ENCODE data around the gene TBC1D19. TPM values are rescaled to one million over a fixed set of nuclear protein-coding genes. Genes with fewer than 3 reads are reported as not detected.
A peak's percentile ranks its signal among the peaks of the same experiment; 100 is the strongest.

The TBC1D19 gene
- total RNA-seq, 1 experiment from 2014 or later: 19.1 TPM

DNA sequence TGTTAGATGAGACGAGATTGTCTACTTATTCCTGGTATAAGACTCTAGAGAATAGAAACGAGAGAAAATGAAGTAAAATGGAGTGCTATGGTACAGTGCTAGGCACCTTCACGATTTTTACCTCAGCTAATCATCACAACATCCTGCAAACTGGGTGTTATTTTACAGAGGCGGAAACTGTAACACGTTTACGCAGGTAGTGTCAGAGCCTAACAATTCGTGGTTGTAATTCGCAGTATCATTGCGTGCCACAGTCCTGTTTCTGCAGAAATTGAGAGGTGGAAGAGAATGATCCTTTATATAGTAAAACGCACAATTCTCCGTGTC is 383 bp upstream of the TBC1D19 start:
- POLR2A ChIA-PET: interaction anchor here (1.0 kb wide), 1 partner anchor 15 kb away, joined by 7 read pairs; no protein-coding TSS in a partner anchor
- CTCF ChIA-PET: no interaction called here
- no TSS peak for BruUV-seq (replicated peaks)

DNA sequence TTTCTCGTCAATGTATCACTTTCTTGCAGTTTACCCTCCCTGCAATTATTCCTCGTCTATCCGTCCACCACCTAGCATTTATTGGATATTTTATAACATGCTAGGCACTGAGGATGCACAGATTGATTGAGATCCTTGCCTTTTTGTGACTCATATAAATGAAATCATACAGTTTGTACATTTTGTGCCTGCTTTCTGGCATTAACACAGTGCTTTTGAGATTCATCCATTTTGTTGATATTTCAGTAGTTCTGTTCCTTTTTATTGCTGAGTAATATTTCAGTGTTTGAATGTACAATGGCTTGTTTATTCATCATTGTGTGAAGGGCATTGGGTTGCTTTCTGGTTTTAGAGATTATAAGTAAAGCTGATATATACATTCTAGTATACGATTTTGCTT is 841 bp downstream of the TBC1D19 start:
- Histone ChIP-seq H3K9me3 (no peaks in the 10 kb centered on the region), H3K36me3 (ENCODE audit: control insufficient read depth, insufficient read depth, low read length) (no peaks in the 10 kb centered on the region), H3K27me3 (replicated peaks; ENCODE audit: control insufficient read depth, insufficient read depth, low read length) (no peaks in the 10 kb centered on the region), H3K4me3 (ENCODE audit: low read depth, low read length) (peak overlapping the region; percentile 61), H3K4me1 (no peaks in the 10 kb centered on the region)
- no TSS peak for BruUV-seq (replicated peaks)
- ChIA-PET CTCF (no interaction called here), POLR2A (interaction anchor here (0.6 kb wide), 1 partner anchor 114 kb away, joined by 3 read pairs; no protein-coding TSS in a partner anchor)
- no peaks in the 10 kb centered on the region for H3K27me3 Mint-ChIP-seq (ENCODE audit: insufficient read depth, unreplicated experiment)
- H3K4me3 Mint-ChIP-seq (ENCODE audit: unreplicated experiment): peak overlapping the region; percentile 75
- peaks cover 10% of the 10 kb centered on the region for H3K4me1 Mint-ChIP-seq (ENCODE audit: low read depth, unreplicated experiment)
- H3K36me3 Mint-ChIP-seq (ENCODE audit: insufficient read depth, unreplicated experiment): peaks cover 28% of the 10 kb centered on the region
- H3K27ac Mint-ChIP-seq (ENCODE audit: unreplicated experiment): peak overlapping the region; percentile 73
- DNase-seq: no peak
- TF ChIP-seq, protein P1, sequence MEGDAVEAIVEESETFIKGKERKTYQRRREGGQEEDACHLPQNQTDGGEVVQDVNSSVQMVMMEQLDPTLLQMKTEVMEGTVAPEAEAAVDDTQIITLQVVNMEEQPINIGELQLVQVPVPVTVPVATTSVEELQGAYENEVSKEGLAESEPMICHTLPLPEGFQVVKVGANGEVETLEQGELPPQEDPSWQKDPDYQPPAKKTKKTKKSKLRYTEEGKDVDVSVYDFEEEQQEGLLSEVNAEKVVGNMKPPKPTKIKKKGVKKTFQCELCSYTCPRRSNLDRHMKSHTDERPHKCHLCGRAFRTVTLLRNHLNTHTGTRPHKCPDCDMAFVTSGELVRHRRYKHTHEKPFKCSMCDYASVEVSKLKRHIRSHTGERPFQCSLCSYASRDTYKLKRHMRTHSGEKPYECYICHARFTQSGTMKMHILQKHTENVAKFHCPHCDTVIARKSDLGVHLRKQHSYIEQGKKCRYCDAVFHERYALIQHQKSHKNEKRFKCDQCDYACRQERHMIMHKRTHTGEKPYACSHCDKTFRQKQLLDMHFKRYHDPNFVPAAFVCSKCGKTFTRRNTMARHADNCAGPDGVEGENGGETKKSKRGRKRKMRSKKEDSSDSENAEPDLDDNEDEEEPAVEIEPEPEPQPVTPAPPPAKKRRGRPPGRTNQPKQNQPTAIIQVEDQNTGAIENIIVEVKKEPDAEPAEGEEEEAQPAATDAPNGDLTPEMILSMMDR (IDR thresholded peaks at IDR 0.05; ENCODE audit: insufficient read depth in 1 of 2, low read depth in 1 of 2, low read length in 1 of 2, severe bottlenecking in 1 of 2, unreplicated experiment in 1 of 2): no peak
- intact Hi-C loops (cut with micrococcal nuclease; ENCODE audit: unreplicated experiment): loop anchor here (1.0 to 10.0 kb wide), 4 partner anchors 8 to 270 kb away; no protein-coding TSS in a partner anchor
- H3K9me3 Mint-ChIP-seq (ENCODE audit: unreplicated experiment): no peaks in the 10 kb centered on the region

More for the DNA sequence above, 383 bp upstream of the TBC1D19 start:
- Histone ChIP-seq H3K9me3 (no peaks in the 10 kb centered on the region), H3K4me3 (ENCODE audit: low read depth, low read length) (peak overlapping the region; percentile 61), H3K27me3 (replicated peaks; ENCODE audit: control insufficient read depth, insufficient read depth, low read length) (no peaks in the 10 kb centered on the region), H3K36me3 (ENCODE audit: control insufficient read depth, insufficient read depth, low read length) (no peaks in the 10 kb centered on the region), H3K4me1 (no peaks in the 10 kb centered on the region)
- Mint-ChIP-seq H3K27me3 (ENCODE audit: insufficient read depth, unreplicated experiment) (no peaks in the 10 kb centered on the region), H3K27ac (ENCODE audit: unreplicated experiment) (peak overlapping the region; percentile 73), H3K36me3 (ENCODE audit: insufficient read depth, unreplicated experiment) (peaks cover 24% of the 10 kb centered on the region), H3K4me3 (ENCODE audit: unreplicated experiment) (peak overlapping the region; percentile 75), H3K9me3 (ENCODE audit: unreplicated experiment) (no peaks in the 10 kb centered on the region), H3K4me1 (ENCODE audit: low read depth, unreplicated experiment) (peaks cover 9% of the 10 kb centered on the region)
- no peak for DNase-seq
- intact Hi-C loops (cut with micrococcal nuclease; ENCODE audit: unreplicated experiment): loop anchor here (5.0 to 10.0 kb wide), 3 partner anchors 126 to 271 kb away; no protein-coding TSS in a partner anchor
- TF ChIP-seq, protein P1 (IDR thresholded peaks at IDR 0.05; ENCODE audit: insufficient read depth in 1 of 2, low read depth in 1 of 2, low read length in 1 of 2, severe bottlenecking in 1 of 2, unreplicated experiment in 1 of 2): no peak

DNA sequence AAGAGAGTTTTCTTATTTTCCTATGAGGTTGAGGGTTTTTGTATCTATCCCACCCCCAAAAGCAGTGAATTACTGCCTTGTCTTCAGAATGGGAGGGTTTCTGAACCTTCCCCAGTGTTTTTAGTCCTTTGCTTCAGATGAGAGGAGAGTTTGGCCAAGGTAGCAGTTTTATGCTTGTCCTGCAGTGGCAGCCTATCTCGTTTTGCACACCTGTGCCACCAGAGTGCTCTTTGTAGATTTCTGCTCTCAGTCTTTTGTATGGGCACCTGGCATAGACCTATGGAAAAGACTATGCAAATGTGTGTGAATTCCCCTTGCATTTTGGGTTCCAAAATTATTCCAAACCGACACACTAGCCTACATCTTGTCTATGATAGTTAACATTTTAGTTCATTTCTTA is 5.8 kb downstream of the TBC1D19 start:
- intact Hi-C loops (cut with micrococcal nuclease; ENCODE audit: unreplicated experiment): loop anchor here (10.0 kb wide), 2 partner anchors 135 to 265 kb away; no protein-coding TSS in a partner anchor
- no peaks in the 10 kb centered on the region for H3K27me3 ChIP-seq (replicated peaks; ENCODE audit: control insufficient read depth, insufficient read depth, low read length)
- CTCF ChIA-PET: no interaction called here

More for the DNA sequence above, 5.8 kb downstream of the TBC1D19 start:
- peaks cover 10% of the 10 kb centered on the region for H3K4me1 ChIP-seq
- DNase-seq: no peak
- H3K27ac Mint-ChIP-seq (ENCODE audit: unreplicated experiment): no peak overlapping the region
- TF ChIP-seq, protein P1 (IDR thresholded peaks at IDR 0.05; ENCODE audit: insufficient read depth in 1 of 2, low read depth in 1 of 2, low read length in 1 of 2, severe bottlenecking in 1 of 2, unreplicated experiment in 1 of 2): peak in 1 of 2 experiments; percentile 4
- no TSS peak for BruUV-seq (replicated peaks)
- H3K4me3 ChIP-seq (ENCODE audit: low read depth, low read length): no peak overlapping the region
- H3K9me3 ChIP-seq: no peaks in the 10 kb centered on the region
- peaks cover 5% of the 10 kb centered on the region for H3K9me3 Mint-ChIP-seq (ENCODE audit: unreplicated experiment)
- H3K36me3 Mint-ChIP-seq (ENCODE audit: insufficient read depth, unreplicated experiment): peaks cover 19% of the 10 kb centered on the region
- no peaks in the 10 kb centered on the region for H3K36me3 ChIP-seq (ENCODE audit: control insufficient read depth, insufficient read depth, low read length)
- H3K4me1 Mint-ChIP-seq (ENCODE audit: low read depth, unreplicated experiment): peaks cover 16% of the 10 kb centered on the region
- no peak overlapping the region for H3K4me3 Mint-ChIP-seq (ENCODE audit: unreplicated experiment)
- H3K27me3 Mint-ChIP-seq (ENCODE audit: insufficient read depth, unreplicated experiment): no peaks in the 10 kb centered on the region
- POLR2A ChIA-PET: no interaction called here

All from Caco-2 (cell line).